ENCODE data around the gene KDM8.

GRCh38 chr16:27225536-27226360, 22.4 kb downstream of the KDM8 start:
- no peak for TF ChIP-seq POLR2A (IDR thresholded peaks at IDR 0.05; ENCODE audit: low read length)
- no peak for TF ChIP-seq GATA1 (IDR thresholded peaks at IDR 0.05; ENCODE audit: low read depth, low read length)

Data from erythroblast (primary cell).